GM21423 (cell line): ENCODE measurements around the gene PTPN11.
A peak's percentile ranks its signal among the peaks of the same experiment; 100 is the strongest.
"Not testable (repeated sequence)": the region's sequence is repeated elsewhere in the genome, so short reads cannot be mapped to it uniquely, and the experiment has no call there.

ENCODE experiments used
- ATAC-seq: cut with Tn5 transposase; IDR thresholded peaks from one replicate; pipeline ENCODE4 v1.9.1; 2021; ENCODE audit warnings: mild to moderate bottlenecking, moderate library complexity; ENCODE audit not compliant: unreplicated experiment

Gene PTPN11

DNA sequence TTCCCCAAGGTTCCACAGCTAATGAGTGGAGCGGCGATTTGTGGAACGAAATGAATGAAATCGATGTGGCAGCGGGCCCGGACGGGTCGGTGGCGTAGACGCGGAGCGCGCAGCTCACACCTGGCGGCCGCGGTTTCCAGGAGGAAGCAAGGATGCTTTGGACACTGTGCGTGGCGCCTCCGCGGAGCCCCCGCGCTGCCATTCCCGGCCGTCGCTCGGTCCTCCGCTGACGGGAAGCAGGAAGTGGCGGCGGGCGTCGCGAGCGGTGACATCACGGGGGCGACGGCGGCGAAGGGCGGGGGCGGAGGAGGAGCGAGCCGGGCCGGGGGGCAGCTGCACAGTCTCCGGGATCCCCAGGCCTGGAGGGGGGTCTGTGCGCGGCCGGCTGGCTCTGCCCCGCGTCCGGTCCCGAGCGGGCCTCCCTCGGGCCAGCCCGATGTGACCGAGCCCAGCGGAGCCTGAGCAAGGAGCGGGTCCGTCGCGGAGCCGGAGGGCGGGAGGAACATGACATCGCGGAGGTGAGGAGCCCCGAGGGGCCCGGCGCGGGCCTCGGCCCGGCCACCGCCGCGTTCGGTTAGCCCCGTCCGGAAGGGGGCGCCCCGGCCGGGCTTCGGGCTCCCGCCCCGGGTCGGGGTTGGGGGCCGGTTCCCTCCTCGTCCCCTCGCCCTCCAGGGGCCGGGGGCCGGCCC, at the start of gene PTPN11:
Gene PTPN11, plus strand, starts transcription at position 340 of the 689 bp plus-strand sequence. Its CDS starts 165 bp downstream, at position 505.
- peak; percentile 71 for ATAC-seq

DNA sequence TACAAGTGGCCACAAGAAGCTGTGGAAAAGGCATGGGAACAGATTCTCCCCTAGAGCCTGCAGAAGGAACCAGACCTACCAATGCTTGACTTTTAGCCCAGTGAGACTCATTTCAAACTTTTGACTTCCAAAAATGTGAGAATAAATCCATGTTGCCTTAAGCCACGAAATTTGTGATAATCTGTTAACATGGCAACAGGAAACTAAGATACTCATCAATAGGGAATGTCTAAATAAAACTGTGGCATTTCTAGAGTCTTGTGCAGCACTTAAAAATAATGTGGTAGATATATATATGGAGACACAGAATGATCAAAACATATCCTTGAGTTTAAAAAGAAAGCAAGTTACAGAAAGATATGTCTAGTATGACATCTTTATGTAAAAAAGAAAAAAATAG, 48.5 kb upstream of the PTPN11 start:
- no peak for ATAC-seq

DNA sequence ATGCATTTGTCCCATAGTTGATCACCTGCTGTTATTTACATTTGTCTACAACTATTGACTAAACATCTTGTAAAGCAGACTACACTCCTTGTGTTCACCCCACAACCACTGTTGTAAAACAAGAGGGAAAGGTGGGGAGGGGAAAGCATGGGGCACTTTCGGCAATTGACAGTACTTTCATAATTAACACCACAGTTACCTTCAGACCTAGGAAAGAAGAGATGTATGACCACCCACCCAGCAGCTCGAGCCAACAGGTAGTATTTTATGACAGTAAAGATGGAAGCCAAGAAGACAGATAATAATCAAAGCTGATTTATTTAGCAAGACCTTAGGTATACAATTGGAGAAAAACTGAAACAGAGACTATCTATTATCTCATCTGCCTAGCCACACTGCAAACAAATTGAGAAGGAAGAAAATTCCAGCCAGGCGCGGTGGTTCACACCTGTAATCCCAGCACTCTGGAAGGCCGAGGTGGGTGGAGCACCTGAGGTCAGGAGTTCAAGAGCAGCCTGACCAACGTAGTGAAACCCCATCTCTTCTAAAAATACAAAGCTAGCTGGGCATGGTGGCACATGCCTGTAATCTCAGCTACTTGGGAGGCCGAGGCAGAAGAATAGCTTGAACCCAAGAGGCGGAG, 47.8 kb upstream of the PTPN11 start:
- ATAC-seq = no peak

DNA sequence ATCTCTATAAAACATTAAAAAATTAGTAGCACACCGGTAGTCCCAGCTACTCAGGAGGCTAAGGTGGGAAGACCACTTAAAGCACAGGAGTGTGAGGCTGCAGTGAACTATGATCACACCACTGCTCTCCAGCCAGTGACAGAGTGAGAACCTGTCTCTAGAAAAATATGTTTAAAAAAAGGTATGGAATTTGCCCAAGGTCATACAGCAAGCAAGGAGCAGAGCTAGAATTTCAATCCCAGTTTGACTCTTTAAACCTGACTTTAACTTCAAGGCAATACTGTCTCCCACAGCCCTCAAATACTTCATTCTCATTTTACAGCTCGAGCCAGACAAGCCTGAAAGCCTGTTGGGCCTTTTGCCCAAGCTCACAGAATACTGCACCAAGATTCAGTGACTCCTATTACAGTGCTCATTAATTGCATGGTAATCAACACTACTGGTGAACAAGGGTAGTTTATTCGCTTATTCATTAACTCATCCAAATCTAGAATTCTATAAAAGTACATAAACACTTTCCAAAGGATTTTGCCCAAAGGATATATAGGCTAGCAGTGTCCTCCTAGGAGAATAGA, 44.5 kb upstream of the PTPN11 start:
- no peak for ATAC-seq

DNA sequence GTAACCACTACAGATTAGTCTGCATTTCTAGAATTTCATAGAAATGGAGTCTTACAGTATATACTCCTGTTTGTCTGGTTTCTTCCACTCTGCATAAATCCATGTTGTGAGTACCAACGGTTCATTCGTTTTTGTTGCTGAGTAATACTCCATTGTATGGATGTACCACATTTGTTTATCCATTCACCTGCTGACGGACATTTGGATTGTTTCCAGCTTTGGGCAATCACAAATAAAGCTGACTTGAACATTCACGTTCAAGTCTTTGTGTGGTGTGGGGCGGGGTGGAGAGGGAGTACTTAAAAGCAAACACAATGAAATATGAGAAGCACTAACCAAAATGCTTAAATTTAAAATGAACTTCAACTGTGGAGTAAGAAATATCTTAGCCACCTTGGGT, 43.6 kb upstream of the PTPN11 start:
- ATAC-seq = no peak

DNA sequence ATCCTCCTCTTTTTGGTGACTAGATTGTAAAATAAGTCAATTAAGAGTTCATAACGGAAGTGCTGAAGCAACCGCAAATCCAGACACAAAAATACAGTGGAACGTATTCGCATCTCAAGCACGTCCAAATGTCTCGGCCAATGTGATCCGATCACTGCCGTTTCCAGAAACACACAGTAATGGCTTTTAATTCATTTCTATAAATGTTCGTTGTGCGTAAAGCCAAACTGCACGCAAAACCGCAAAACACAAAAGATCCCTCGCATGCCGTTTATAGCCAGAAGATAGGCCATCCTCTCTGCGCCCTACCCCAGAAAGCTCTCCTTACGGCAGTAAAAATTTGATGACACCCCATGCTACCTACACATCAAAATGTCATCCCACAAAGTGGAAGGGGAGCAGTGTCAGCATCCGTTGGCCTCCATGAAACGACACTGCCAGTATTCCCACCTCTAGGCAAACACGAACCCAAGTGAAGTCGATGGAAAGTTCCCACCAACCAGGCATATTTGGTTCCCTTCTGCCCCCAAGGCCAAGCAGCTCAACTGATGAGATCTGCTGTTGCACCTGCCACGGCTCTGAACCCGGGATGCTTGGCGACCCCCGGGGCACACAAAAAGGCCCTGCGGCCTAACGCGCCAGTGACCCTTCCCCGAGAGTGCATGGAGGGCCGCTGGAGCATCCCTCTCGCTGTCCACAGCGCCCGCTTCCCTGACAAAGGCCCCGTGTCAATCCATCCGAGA, 37.9 kb upstream of the PTPN11 start:
- no peak for ATAC-seq

DNA sequence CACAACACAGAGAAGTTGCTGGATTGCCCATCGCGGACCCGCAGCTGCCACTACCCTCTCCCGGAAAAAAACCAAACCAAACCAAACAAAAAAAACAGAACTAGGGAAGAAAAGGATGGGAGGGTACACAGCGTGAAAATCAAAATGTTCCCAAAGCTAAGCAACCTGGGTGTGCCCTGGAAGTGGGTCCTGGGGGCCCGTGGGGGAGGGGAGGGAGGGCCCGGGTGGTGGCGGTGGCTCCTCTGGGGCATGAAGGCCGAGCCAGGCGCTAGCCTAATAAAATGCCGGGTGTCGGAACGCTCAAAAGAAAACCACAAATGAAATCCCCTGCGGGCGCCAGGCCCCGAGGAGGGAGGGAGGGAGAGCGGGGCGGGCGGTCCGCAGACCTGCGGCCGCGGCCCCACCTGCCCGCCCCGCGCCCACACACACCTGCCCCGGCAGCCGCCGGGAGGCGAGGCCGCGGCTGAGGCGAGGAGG, 37.3 kb upstream of the PTPN11 start:
- peak; percentile 38 for ATAC-seq

DNA sequence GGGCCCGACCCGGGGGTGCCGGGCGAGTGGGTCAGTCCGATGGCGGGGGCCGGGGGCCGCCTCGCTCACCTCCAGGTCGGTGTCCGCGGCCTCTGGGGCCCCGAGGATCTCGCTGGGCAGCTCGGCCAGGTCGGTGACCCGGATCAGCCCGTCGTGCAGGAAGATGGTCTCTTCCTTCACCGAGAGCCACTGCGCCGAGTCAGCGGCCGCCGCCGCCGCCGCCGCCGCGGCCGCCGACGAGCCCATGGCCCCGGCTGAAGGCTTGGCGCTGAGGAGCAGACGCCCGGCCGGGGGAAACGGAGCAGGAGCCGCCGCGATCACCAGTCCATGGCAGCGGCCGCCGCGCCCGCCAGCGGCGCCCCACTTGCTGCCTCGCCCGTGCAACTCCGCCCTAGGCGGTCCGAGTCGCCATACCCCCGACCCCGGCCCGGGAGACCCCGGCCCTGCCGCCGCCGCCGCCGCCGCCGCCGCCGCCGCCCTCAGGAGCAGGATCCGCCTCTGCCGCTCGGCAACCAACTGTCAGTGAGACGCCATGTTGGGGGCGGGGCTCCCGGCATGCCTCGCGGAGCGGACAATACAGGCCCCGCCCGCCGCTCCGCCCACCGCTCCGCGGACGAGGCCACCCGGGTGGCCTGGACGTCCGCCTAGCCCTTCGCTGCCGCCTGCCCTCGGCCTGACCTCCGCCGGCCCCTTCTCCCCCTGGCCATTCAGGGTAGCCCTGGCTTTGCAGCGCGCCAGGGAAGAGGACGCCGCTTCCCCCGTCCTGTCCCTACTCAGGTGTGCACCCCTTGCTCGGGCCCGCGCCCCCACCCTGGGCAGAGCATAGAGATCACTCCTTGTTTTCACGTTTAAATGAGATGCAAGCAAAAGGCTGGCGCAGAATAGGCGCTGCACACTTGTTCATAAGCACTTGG, 36.6 kb upstream of the PTPN11 start, which contains the start of gene HECTD4:
Gene HECTD4, minus strand, starts transcription at position 549 of the 914 bp plus-strand sequence. Its CDS starts 303 bp downstream, at position 246.
- peak; percentile 88 for ATAC-seq

DNA sequence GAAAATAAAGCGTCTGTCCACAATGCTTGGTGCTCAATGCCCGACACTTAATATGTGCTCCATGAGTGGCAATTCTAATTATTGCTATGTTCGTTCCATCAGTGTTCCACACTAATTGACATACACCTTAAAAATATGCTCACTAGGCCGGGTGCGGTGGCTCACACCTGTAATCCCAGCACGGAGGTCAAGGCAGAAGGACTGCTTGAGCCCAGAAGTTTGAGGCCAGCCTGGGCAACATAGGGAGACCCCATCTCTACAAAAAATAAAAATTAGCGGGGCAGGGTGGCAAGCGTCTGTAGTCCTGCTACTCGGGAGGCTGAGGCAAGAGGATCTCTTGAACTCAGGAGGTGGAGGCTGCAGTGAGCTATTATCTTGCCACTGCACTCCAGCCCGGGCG, 35.9 kb upstream of the PTPN11 start:
- ATAC-seq = no peak

DNA sequence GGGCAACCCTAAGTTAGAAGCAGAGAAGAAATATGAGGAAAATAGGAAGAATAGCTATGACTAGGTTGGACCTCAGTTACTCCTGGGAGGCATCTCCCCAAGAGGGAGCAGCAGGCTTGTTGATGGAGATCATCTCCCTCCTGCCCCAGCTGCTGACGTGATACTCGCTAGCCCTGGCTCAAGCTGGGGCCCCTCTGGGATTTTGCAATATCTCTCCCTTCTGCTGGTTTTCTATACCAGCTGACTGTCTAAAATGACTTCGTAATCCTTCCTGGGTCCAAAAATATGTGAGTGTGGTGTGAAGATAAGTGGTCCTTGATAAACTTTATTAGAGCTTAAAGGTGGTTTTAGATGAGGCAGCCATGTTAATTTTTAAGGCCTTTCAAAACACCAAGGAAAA, 32.0 kb upstream of the PTPN11 start:
- ATAC-seq = no peak

DNA sequence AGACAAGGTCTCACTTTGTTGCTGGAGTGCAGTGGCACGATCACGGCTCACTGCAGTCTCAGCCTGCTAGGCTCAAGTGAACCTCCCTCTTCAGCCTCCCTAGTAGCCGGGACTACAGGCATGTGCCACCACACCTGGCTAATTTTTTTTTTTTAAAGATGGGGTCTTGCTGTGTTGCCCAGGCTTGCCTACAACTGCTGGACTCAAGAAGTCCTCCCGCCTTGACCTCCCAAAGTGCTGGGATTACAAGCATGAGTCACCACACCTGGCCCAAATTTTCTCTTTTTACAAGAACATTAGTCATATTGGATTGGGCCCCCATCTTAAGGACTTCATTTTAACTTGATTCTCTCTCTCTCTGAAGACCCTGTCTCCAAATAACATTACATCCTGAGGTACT, 29.5 kb upstream of the PTPN11 start:
- no peak for ATAC-seq

DNA sequence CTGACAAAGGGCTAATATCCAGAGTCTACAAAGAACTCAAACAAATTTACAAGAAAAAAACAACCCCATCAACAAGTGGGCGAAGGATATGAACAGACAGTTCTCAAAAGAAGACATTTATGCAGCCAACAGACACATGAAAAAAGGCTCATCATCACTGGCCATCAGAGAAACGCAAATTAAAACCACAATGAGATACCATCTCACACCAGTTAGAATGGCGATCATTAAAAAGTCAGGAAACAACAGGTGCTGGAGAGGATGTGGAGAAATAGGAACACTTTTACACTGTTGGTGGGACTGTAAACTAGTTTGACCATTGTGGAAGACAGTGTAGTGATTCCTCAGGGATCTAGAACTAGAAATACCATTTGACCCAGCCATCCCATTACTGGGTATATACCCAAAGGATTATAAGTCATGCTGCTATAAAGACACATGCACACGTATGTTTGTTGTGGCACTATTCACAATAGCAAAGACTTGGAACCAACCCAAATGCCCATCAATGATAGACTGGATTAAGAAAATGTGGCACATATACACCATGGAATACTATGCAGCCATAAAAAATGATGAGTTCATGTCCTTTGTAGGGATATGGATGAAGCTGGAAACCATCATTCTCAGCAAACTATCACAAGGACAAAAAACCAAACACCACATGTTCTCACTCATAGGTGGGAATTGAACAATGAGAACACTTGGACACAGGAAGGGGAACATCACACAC, 28.7 kb upstream of the PTPN11 start:
- not testable (repeated sequence) for ATAC-seq

DNA sequence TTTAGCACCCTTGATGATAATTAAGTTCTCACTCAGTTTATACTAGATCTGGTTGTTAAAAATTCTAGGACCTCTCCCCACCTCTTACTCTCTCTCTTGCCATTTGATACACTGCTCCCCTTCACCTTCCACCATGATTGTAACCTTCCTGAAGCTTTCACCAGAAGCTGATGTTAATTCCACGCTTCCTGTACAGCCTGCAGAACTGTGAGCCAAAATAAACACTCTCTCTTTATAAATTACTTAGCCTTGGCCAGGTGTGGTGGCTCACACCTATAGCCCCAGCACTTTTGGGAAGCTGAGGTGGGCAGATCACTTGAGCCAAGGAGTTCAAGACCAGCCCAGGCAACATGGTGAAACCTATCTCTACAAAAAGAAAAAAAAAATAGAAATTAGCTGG, 25.4 kb upstream of the PTPN11 start:
- no peak for ATAC-seq

DNA sequence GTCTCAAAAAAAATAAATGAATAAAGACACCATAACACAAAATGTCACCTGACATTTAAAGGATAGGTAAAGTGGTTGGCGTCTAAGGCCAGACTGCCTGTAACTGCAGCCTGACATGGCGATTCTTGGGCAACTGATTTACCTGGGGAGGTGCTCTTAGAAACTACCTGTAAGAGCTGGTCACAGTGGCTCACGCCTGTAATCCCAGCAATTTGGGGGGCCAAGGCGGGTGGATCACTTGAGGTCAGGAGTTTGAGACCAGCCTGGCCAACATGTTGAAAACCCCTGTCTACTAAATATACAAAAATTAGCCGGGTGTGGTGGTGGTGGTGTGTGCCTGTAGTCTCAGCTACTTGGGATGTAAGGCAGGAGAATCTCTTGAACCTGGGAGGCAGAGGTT, 17.7 kb upstream of the PTPN11 start:
- no peak for ATAC-seq

DNA sequence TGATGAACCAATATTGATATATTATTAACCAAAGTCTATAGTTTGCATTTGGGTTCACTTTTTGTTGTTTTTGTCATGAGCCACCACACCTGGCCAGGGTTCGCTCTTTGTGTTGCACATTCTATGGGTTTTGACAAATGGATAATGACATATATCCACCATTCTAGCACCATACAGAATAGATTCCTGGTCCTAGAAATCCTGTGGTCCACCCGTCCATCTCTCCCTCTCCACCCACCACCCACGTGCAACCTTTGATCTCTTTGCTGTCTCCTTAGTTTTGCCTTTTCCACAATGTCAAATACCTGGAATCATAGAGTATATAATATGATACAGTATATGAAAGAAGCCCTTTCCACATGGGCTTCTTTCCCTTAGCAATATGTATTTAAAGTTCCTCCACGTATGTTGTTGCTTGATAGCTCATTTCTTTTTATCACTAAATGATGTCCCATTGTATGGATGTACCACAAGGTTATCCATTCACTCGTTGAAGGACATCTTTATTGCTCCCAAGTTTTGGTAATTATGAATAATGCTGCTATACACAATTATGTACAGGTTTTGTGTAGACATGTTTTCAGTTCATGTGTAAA, 16.7 kb upstream of the PTPN11 start:
- ATAC-seq = no peak

DNA sequence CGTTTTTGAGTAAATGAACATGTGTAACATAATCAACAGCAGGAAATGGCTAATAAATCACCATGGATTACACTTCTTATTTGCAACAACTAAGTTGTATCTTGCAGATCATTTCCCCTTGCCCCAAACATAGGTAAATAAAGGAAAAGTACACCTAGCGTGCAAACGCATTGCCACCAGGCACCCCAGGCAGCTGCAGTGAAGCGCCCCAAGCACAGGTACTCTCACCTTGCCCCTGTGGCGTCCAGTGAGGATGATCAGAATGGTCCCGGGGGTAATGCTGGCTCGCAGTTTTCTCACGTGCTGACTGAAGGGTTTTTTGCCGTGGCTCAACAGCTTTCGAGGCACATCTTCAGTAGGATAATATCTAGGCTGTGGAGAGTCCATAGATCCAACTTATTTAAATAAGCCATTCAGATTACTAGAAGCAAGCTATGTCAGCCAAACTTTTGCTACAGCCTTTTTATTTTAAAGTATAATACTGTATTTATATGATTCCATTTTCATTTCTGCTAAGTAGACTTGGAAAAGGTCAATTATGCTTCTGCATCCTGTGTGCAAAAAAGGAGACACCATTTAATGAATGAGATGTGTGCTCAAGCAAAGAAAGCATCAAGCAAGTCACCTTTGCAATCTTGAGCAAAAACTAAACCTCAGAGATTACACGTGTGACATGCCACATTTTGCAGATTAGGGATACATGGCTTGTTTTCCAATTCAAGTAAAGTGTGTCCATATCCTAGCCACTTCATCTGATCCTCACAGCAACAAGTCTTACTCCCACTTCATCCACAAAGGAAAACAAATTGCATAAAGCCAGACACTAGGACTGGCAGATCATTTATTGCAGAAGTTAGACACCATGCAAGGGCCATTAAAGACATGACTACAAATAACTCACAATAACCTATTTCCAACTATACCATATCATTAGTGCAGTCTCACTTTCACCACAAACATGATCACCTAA, 11.9 kb upstream of the PTPN11 start:
- ATAC-seq = no peak

DNA sequence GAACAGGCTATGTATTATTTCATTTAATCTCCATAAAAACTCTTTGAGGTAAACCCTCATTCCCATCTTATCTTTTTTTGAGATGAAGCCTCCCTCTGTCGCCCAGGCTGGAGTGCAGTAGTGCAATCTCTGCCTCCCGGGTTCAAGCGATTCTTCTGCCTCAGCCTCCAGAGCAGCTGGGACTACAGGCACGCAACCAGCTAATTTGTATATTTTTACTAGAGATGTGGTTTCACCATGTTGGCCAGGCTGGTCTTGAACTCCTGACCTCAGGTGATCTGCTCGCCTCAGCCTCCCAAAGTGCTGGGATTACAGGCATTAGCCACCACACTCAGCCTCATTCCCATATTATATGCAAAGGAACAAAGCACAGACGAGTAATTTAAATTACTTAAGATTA, 11.1 kb upstream of the PTPN11 start:
- ATAC-seq = not testable (repeated sequence)

DNA sequence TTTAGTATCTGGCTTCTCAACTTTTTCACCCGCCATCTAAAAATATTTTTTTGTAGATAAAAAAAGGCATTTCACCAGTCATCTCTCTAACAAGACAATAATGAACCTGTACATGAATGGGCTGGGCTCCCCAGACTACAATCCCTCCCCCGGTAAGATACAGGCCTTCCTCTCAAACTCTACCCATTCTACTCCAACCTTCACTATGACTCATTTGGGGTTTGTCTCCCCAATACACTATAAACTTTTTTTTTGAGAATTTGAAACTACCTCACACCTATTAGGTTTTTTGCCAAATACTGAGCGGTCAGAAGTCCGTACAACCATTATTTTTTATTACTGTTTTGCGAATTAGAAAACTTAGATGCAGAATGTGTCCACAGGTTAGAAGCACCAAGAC, 10.1 kb upstream of the PTPN11 start:
- ATAC-seq = no peak
